ENCODE measurements around the gene ATP6V1F. TPM values are rescaled to one million over a fixed set of nuclear protein-coding genes. Genes with fewer than 3 reads are reported as not detected.

The ATP6V1F gene
- total RNA-seq, 1 donor from 2014 or later: 69.5 TPM

DNA sequence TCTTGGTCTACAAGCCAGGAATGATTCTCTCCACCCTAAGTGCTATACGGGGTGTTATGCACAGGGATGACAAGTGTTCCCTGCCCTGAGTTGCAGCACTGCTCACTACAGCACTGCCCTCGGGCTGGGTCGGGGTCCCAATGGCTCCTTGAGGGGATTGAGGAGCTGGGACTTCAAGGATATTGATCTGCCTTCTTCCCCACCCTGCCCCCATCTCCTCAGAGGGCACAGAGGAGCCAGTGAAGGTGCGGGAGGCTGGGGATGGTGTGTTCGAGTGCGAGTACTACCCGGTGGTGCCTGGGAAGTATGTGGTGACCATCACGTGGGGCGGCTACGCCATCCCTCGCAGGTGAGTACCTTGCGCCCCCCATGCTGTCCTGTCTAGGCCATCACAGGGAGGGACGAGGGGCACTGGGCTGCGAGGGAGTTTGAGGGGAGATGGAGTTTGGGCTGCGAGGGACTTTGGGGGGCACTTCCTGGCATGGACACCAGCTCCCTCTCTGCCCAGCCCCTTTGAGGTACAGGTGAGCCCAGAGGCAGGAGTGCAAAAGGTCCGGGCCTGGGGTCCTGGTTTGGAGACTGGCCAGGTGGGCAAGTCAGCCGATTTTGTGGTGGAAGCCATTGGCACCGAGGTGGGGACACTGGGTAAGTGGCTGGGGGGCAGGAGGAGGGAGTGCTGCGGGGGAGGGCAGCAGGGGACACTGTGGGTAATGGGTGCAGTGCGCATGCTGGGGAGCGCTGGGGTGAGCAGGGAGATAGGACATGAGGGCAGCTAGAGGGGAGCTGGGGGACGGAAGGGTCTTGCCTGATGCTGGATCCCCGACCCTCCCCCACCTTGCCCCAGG lies 22.1 kb upstream of the ATP6V1F start:
- DNase-seq (ENCODE audit: low read depth): no peak
- no peak overlapping the region for H3K4me3 ChIP-seq (ENCODE audit: low read depth, low read length)
- no peak for TF ChIP-seq CTCF (conservative IDR thresholded peaks at IDR 0.05; ENCODE audit: low read depth, low read length)

- TF ChIP-seq CTCF (conservative IDR thresholded peaks at IDR 0.05; ENCODE audit: low read depth, low read length): no peak
- no peak overlapping the region for H3K4me3 ChIP-seq (ENCODE audit: low read depth, low read length)
- DNase-seq (ENCODE audit: low read depth): no peak
Observed at GRCh38 chr7:128841171-128841690, 21.4 kb upstream of the ATP6V1F start.

DNA sequence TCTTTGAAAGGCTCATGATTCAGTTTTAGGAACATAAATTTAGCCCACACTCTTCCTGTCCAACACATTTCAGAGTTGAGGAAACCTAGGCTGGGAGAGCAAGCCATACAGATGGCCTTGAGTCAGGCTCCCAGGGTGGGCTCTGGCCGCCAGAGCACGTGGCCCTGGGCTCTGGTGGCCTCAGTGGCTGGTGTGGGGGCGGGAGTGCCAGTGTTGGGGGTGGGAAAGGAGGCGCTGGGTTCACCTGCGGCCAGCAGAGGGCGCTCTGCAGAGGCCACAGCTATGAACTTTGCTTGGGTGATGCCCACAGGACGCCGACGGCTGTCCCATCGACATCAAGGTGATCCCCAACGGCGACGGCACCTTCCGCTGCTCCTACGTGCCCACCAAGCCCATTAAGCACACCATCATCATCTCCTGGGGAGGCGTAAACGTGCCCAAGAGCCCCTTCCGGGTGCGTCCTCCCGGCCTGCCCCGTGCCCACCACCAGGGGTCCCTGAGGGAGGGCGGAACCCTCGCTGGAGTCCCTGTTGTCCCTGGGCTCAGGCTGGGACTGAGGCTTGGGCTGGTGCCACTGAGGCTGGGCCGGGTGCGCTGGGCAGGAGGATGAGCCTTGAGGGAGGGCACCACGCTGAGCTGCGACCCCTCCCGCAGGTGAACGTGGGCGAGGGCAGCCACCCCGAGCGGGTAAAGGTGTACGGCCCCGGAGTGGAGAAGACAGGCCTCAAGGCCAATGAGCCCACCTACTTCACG lies 20.6 kb upstream of the ATP6V1F start:
- peak; percentile 65 for TF ChIP-seq CTCF (conservative IDR thresholded peaks at IDR 0.05; ENCODE audit: low read depth, low read length)
- no peak overlapping the region for H3K4me3 ChIP-seq (ENCODE audit: low read depth, low read length)
- DNase-seq (ENCODE audit: low read depth): no peak

DNA sequence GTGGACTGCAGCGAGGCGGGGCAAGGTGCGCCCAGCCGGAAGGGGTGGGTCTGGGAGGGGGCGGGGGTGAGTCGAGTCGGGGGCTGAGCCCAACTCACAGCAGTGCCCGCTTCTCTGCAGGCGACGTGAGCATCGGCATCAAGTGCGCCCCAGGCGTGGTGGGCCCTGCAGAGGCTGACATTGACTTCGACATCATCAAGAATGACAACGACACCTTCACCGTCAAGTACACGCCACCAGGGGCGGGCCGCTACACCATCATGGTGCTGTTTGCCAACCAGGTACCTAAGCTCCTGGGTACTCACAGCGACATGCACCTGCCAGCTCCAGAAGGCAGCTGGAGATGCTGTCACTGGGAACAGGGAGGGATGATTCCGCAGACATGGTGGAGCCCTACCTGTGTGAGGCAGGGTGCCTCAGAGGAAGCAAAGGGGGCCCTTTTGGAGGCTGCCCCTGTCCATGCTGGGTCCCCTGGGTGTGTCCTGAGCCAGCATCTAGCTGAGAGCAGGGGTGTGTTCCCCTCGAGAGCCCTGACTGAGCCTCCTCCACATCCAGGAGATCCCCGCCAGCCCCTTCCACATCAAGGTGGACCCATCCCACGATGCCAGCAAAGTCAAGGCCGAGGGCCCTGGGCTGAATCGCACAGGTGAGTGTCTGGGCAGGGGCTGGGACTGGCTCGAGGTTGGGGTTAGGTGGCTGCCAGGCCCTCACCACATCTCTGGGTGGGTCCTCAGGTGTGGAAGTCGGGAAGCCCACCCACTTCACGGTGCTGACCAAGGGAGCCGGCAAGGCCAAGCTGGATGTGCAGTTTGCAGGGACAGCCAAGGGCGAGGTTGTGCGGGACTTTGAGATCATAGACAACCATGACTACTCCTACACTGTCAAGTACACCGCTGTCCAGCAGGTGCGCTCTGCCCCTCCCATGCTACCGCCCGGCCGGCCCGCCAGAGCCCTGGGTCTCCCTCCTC lies 19.7 kb upstream of the ATP6V1F start:
- DNase-seq (ENCODE audit: low read depth): no peak
- no peak for TF ChIP-seq CTCF (conservative IDR thresholded peaks at IDR 0.05; ENCODE audit: low read depth, low read length)
- H3K4me3 ChIP-seq (ENCODE audit: low read depth, low read length): no peak overlapping the region

DNA sequence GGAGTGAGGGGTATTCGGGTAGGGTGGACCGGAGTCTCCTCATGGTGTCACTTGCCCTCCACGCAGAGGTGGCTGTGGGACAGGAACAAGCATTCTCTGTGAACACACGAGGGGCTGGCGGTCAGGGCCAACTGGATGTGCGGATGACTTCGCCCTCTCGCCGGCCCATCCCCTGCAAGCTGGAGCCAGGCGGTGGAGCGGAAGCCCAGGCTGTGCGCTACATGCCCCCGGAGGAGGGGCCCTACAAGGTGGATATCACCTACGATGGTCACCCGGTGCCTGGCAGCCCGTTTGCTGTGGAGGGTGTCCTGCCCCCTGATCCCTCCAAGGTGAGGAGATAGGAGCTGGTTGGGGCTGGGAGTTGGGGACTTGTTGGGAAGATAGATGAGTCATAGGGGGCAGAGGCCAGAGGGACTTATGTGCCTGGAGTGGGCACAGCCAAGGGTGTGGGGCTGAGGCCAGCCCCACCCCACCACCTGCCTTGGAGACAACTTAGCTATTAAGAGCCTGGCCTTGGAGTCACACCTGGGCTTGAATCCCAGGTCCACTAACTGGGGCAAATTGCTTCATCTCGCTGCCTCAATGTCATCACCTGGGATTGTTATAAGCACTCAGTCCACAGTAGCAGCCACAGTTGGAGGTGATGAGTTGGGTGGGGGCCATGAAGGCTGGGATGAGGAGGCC lies 18.6 kb upstream of the ATP6V1F start:
- DNase-seq (ENCODE audit: low read depth): no peak
- TF ChIP-seq CTCF (conservative IDR thresholded peaks at IDR 0.05; ENCODE audit: low read depth, low read length): no peak

GRCh38 chr7:128844777-128845311 lies 17.8 kb upstream of the ATP6V1F start:
- TF ChIP-seq CTCF (conservative IDR thresholded peaks at IDR 0.05; ENCODE audit: low read depth, low read length): no peak
- no peak for DNase-seq (ENCODE audit: low read depth)
- H3K4me3 ChIP-seq (ENCODE audit: low read depth, low read length): no peak overlapping the region

More for the DNA sequence above, 18.6 kb upstream of the ATP6V1F start:
- no peak overlapping the region for H3K4me3 ChIP-seq (ENCODE audit: low read depth, low read length)
